Muscle layer of duodenum (tissue), 2 donors: ENCODE results near the gene CNOT11.
"Not testable (repeated sequence)": the region's sequence is repeated elsewhere in the genome, so short reads cannot be mapped to it uniquely, and the experiment has no call there.

Experiments
- H3K27ac ChIP-seq: one replicate; pipeline ENCODE4 v1.7.0; 2013; ENCODE audit warnings: mild to moderate bottlenecking, low read length
- H3K27me3 ChIP-seq: one replicate; pipeline ENCODE4 v1.7.0; 2013; ENCODE audit warnings: low read depth, mild to moderate bottlenecking, control low read depth, low read length
- H3K36me3 ChIP-seq, 2 donors: one replicate each; pipeline ENCODE4 v1.7.0; 2013; ENCODE audit warnings: low read length in 2 of 2, control low read depth in 1 of 2, mild to moderate bottlenecking in 1 of 2; ENCODE audit not compliant: insufficient read depth in 2 of 2, control insufficient read depth in 1 of 2
- H3K4me1 ChIP-seq, 2 donors: one replicate each; pipeline ENCODE4 v1.7.0; 2013; ENCODE audit warnings: low read length in 2 of 2, mild to moderate bottlenecking in 2 of 2, control low read depth in 1 of 2, moderate library complexity in 1 of 2; ENCODE audit not compliant: insufficient read depth in 2 of 2, control insufficient read depth in 1 of 2
- H3K4me3 ChIP-seq, 2 donors: one replicate each; pipeline ENCODE4 v1.7.0; 2013; ENCODE audit warnings: low read length in 2 of 2, low read depth in 1 of 2, mild to moderate bottlenecking in 1 of 2
- H3K9me3 ChIP-seq, 2 donors: one replicate each; pipeline ENCODE4 v1.7.0; 2013; ENCODE audit warnings: low read length in 2 of 2, control low read depth in 1 of 2, mild to moderate bottlenecking in 1 of 2; ENCODE audit not compliant: control insufficient read depth in 1 of 2
- donor health status: healthy.

The CNOT11 gene

DNA sequence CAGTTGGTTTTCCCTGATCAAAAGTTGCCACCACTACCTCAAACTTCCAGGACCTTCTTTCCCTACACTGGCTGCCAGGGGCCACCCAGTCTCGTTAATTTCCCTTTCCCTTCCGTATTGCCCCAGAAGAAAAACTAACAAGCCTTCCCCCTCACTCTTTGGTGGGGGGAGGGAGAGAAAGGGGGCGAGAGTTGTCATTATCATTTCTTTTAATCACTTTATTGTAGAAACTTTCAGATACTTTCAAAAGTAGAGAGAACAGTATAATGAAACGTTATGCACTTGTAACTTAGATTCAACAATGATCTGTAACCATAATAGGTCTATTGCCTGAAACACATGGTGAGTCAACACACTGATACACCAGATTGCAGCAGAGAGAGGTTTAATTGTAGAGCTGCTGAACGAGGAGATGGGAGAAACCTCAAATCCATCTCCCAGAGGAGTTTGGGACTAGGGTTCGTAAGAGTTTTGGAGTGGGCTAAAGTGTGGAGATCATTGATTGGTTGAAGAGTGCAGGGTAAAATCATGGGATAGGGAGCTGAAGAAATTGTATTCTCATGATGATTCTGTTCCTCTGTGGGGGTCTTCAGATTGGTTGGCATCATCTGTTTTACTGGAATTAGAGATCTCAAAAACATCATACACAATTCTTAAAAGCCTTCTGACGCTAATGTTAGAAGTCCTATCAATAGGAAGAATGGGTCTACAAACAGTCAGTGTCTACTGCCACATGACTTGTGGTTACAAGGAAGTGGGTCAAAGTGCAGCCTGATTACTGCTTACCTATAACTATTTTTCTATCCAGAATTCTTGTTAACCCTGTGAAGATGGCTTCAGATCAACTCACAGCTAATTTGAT, 58.4 kb downstream of the CNOT11 start:
- no peak overlapping the region for H3K27ac ChIP-seq
- H3K36me3 ChIP-seq, result no peaks in the 10 kb centered on the region
- H3K4me1 ChIP-seq, result peaks cover 4 to 8% of the 10 kb centered on the region in 2 donors
- no peaks in the 10 kb centered on the region for H3K27me3 ChIP-seq
- H3K4me3 ChIP-seq, result no peak overlapping the region
- H3K9me3 ChIP-seq, result no peaks in the 10 kb centered on the region

DNA sequence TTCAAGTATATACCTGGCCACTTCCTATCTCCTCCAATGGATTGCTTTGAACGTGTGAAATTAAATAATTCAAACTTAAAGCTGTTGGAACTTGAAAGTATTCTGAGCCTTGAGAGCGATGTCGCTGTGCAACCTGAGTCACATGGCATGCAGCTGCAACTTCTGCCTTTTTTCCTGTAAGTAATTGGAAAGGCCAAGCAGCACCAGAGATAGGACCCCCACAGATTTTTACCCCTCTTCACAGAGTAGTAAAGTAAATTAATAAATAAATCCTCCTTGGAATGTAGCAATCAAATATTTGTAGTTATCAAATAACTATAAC, 59.0 kb downstream of the CNOT11 start:
- no peak overlapping the region for H3K27ac ChIP-seq
- H3K9me3 ChIP-seq, result no peaks in the 10 kb centered on the region
- H3K27me3 ChIP-seq, result no peaks in the 10 kb centered on the region
- H3K4me1 ChIP-seq, result peaks cover 4% of the 10 kb centered on the region in 2 donors
- H3K36me3 ChIP-seq, result no peaks in the 10 kb centered on the region
- no peak overlapping the region for H3K4me3 ChIP-seq

DNA sequence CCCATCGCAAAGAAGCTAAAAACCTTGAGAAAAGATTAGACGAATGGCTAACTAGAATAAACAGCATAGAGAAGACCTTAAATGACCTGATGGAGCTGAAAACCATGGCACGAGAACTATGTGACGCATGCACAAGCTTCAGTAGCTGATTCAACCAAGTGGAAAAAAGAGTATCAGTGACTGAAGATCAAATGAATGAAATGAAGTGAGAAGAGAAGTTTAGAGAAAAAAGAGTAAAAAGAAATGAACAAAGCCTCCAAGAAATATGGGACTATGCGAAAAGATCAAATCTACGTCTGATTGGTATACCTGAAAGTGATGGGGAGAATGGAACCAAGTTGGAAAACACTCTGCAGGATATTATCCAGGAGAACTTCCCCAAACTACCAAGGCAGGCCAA, 63.9 kb downstream of the CNOT11 start:
- H3K4me1 ChIP-seq, H3K4me3 ChIP-seq, H3K9me3 ChIP-seq, H3K27me3 ChIP-seq, H3K36me3 ChIP-seq, H3K27ac ChIP-seq: not testable (repeated sequence)
